ENCODE results near the gene BCKDK.

GRCh38 chr16:31127182-31127581 is 19.0 kb downstream of the BCKDK start:
- no peak for TF ChIP-seq POLR2AphosphoS5 (IDR thresholded peaks at IDR 0.05; ENCODE audit: low read depth, low read length)
- no peak for TF ChIP-seq CTCF (IDR thresholded peaks at IDR 0.05)
- TF ChIP-seq REST (IDR thresholded peaks at IDR 0.05; ENCODE audit: insufficient read depth in 1 of 2, low read depth in 2 of 2, low read length in 1 of 2) = no peak
- TF ChIP-seq SIN3A (IDR thresholded peaks at IDR 0.05; ENCODE audit: borderline replicate concordance, insufficient read depth, low read depth, low read length) = no peak
